SK-N-MC (cell line): ENCODE results near the gene DDAH1.

Source experiments
- DNase-seq: peaks from one replicate; pipeline ENCODE4 v3.0.0-alpha.2; 2011; ENCODE audit warnings: low read depth, low spot score
- H3K27ac ChIP-seq: fragments of 200-600 bp; sonication (generic); 2 replicates; pipeline ENCODE4 v1.5.1; 2016; ENCODE audit warnings: mixed run types
- H3K36me3 ChIP-seq: fragments of 200-600 bp; sonication (generic); 2 replicates; pipeline ENCODE4 v1.6.1; 2017; ENCODE audit warnings: antibody characterized with exemption, low read length, mixed read lengths; ENCODE audit not compliant: insufficient read depth
- H3K4me3 ChIP-seq: fragments of 200-600 bp; sonication (generic); 2 replicates; pipeline ENCODE4 v1.5.1; 2016
- H3K9ac ChIP-seq: fragments of 200-600 bp; sonication (generic); 2 replicates; pipeline ENCODE4 v1.8.0; 2017; ENCODE audit warnings: mixed run types, mixed read lengths; ENCODE audit not compliant: insufficient read length
- H3K9me3 ChIP-seq: fragments of 200-600 bp; sonication (generic); 2 replicates; pipeline ENCODE4 v1.6.1; 2017; ENCODE audit warnings: low read depth, mild to moderate bottlenecking, antibody characterized with exemption, low read length, moderate library complexity, mixed read lengths
- EZH2 ChIP-seq: fragments of 200-600 bp; sonication (generic); IDR thresholded peaks from one replicate; pipeline ENCODE4 v1.6.1; 2017; ENCODE audit warnings: antibody characterized with exemption
- FOXP2 ChIP-seq: optimal IDR thresholded peaks from 2 replicates; pipeline ENCODE3; 2011; ENCODE audit warnings: mild to moderate bottlenecking, moderate library complexity; ENCODE audit not compliant: insufficient read depth; ENCODE audit errors: extremely low read length, control extremely low read depth
- POLR2AphosphoS5 ChIP-seq: IDR thresholded peaks from 2 replicates; pipeline ENCODE4 v1.6.1; 2012; ENCODE audit warnings: mild to moderate bottlenecking, low read depth, low read length, borderline replicate concordance

DDAH1 gene

GRCh38 chr1:85280636-85281035, 184.3 kb downstream of the DDAH1 start:
- TF ChIP-seq POLR2AphosphoS5 (no peak), FOXP2 (no peak), EZH2 (no peak)
- DNase-seq, result no peak
- H3K27ac ChIP-seq, result no peak overlapping the region
- no peaks in the 10 kb centered on the region for H3K36me3 ChIP-seq
- H3K4me3 ChIP-seq, result no peak overlapping the region
- no peaks in the 10 kb centered on the region for H3K9me3 ChIP-seq
- H3K9ac ChIP-seq, result no peak overlapping the region

GRCh38 chr1:85279458-85280080, 185.4 kb downstream of the DDAH1 start:
- H3K4me3 ChIP-seq, result no peak overlapping the region

DNA sequence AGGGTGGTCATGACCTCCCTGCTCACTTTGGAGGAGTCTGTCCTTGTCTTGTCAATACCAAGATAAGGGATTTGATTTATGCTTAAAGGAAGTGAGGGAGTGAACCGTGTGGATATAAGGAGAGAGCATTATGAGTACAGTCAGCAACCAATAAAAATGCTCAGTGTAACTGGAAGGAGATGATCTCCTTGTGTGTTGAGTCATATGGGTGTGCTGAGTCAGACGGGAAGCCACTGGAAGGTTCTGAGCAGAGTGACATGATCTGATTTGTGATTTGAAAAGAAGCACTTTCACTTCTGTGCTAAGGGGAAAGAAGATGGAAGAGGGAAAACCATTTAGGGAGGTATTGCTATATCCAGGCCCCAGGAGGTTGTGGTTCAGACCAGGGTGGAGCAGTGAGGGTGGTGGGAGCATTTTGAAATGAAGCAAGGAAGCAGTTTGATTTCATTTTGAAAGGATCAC, 186.1 kb downstream of the DDAH1 start:
- Histone ChIP-seq H3K36me3 (no peaks in the 10 kb centered on the region), H3K4me3 (no peak overlapping the region), H3K9ac (no peak overlapping the region), H3K27ac (no peak overlapping the region), H3K9me3 (no peaks in the 10 kb centered on the region)
- no peak for TF ChIP-seq FOXP2
- TF ChIP-seq EZH2, result no peak
- TF ChIP-seq POLR2AphosphoS5, result no peak
- no peak for DNase-seq

More at GRCh38 chr1:85279458-85280080, 185.4 kb downstream of the DDAH1 start:
- no peak for TF ChIP-seq EZH2
- no peak for TF ChIP-seq FOXP2
- no peak for TF ChIP-seq POLR2AphosphoS5
- H3K9ac ChIP-seq, result no peak overlapping the region
- no peak for DNase-seq
- no peaks in the 10 kb centered on the region for H3K9me3 ChIP-seq
- H3K27ac ChIP-seq, result no peak overlapping the region
- no peaks in the 10 kb centered on the region for H3K36me3 ChIP-seq

DNA sequence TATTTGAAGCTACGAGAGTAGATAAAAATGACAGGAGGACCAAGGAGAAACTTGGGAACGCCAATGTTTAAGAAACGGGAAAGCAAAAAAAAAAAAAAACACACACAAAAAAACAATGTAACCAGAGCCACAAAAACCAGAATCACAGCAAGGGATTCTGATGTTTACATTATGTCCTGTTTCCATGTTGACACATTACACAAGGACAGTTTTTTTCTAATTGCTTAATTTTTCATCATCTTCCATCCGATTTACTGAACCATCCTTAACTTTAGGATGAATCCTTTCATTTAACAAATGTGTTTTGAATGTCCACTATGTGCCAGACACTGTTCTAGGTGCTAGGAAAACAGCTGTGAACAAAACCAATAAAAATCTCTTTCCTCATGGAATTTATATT, 187.2 kb downstream of the DDAH1 start:
- H3K36me3 ChIP-seq, result no peaks in the 10 kb centered on the region
- H3K27ac ChIP-seq, result no peak overlapping the region
- H3K4me3 ChIP-seq, result no peak overlapping the region
- DNase-seq, result no peak
- no peak overlapping the region for H3K9ac ChIP-seq
- no peaks in the 10 kb centered on the region for H3K9me3 ChIP-seq
- TF ChIP-seq EZH2 (no peak), POLR2AphosphoS5 (no peak), FOXP2 (no peak)

- peak overlapping the region; percentile 95 for H3K4me3 ChIP-seq
- H3K9ac ChIP-seq, result peak overlapping the region; percentile 83
- TF ChIP-seq EZH2 (no peak), POLR2AphosphoS5 (no peak), FOXP2 (no peak)
- no peaks in the 10 kb centered on the region for H3K9me3 ChIP-seq
- H3K36me3 ChIP-seq, result no peaks in the 10 kb centered on the region
- DNase-seq, result no peak
- peak overlapping the region; percentile 83 for H3K27ac ChIP-seq
Observed at GRCh38 chr1:85276978-85277639, 187.8 kb downstream of the DDAH1 start.

GRCh38 chr1:85276215-85276977, 188.6 kb downstream of the DDAH1 start, which contains the start of gene BCL10:
Gene BCL10 (minus strand): TSS chr1:85276632. CDS start chr1:85276352, 280 bp downstream.
- H3K9ac ChIP-seq, result peak within 1 kb of the TSS; percentile 89
- TF ChIP-seq FOXP2, result peak; percentile 70
- TF ChIP-seq POLR2AphosphoS5, result peak; percentile 89
- TF ChIP-seq EZH2, result no peak
- 0 out of 2 replicates have a peak, but pooled peaks cover under 1% of the 10 kb centered on the region for H3K36me3 ChIP-seq
- no peaks in the 10 kb centered on the region for H3K9me3 ChIP-seq
- peak within 1 kb of the TSS; percentile 95 for H3K4me3 ChIP-seq
- DNase-seq, result no peak
- peak within 1 kb of the TSS; percentile 83 for H3K27ac ChIP-seq

GRCh38 chr1:85275701-85276214, 189.2 kb downstream of the DDAH1 start:
- DNase-seq, result no peak
- peak overlapping the region; percentile 89 for H3K9ac ChIP-seq
- no peak for TF ChIP-seq FOXP2
- no peak for TF ChIP-seq POLR2AphosphoS5
- no peak for TF ChIP-seq EZH2
- H3K27ac ChIP-seq, result no peak overlapping the region
- peaks cover 7% of the 10 kb centered on the region; the same call in 1 of the 2 replicates for H3K36me3 ChIP-seq
- peak overlapping the region; percentile 95 for H3K4me3 ChIP-seq
- no peaks in the 10 kb centered on the region for H3K9me3 ChIP-seq

DNA sequence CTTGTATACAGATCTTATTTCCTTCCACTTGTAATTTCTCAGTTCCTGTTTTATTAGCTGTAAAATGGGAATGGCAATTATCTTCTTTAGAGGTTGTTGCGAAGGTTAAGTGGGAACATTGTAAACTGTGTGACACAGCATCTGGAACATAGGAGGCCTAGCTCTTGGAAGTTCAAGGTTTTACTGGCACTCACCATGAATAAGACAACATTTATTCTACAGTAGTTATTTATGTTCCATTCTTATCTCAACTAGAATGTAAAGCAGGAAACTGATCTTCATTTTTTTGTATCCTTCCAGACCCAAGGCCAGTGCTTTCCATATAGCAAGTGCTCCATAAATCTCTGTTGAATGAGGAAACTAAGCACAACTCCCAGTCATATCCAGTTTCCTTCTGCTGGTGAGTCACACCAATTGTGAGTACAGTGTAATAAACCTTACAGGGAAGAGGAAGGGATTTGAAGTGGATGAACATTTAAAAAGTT, 189.9 kb downstream of the DDAH1 start:
- Histone ChIP-seq H3K4me3 (peak overlapping the region; percentile 95), H3K9ac (peak overlapping the region; percentile 89), H3K27ac (no peak overlapping the region), H3K9me3 (no peaks in the 10 kb centered on the region), H3K36me3 (peaks cover 14% of the 10 kb centered on the region)
- TF ChIP-seq POLR2AphosphoS5 (no peak), FOXP2 (no peak), EZH2 (no peak)
- no peak for DNase-seq
